Heart right ventricle (tissue), 16 donors: ENCODE data around the gene NEXN. TPM values are rescaled to one million over a fixed set of nuclear protein-coding genes. Genes with fewer than 3 reads are reported as not detected.

Experiments
- ATAC-seq, 8 donors: fragments of 200-7000 bp; cut with Tn5 transposase; one replicate each; pipeline ENCODE4 v1.9.1; 2020; ENCODE audit warnings: mild to moderate bottlenecking in 8 of 8, moderate library complexity in 8 of 8, moderate number of reproducible peaks in 1 of 8
- DNase-seq, 2 donors: peaks; one replicate each; pipeline ENCODE4 v3.0.0-alpha.2; 2020
- H3K27ac ChIP-seq, 10 donors: fragments of 200-600 bp; sonication (generic) in 2 of 10; one replicate each; pipeline versions ENCODE4 v1.5.0 to v1.8.0; 2020 to 2022; ENCODE audit warnings: mild to moderate bottlenecking in 3 of 10
- H3K27me3 ChIP-seq, 7 donors: fragments of 200-600 bp; one replicate each; pipeline ENCODE4 v1.8.0; 2021 to 2022; ENCODE audit warnings: mild to moderate bottlenecking in 2 of 7
- H3K36me3 ChIP-seq, 9 donors: fragments of 200-600 bp; sonication (generic) in 1 of 9; one replicate each; pipeline versions ENCODE4 v1.5.0 to v1.8.0; 2020 to 2022; ENCODE audit warnings: mild to moderate bottlenecking in 2 of 9
- H3K4me1 ChIP-seq, 9 donors: fragments of 200-600 bp; sonication (generic) in 1 of 9; one replicate each; pipeline versions ENCODE4 v1.5.0 to v1.8.0; 2020 to 2022; ENCODE audit warnings: mild to moderate bottlenecking in 4 of 9
- H3K4me3 ChIP-seq, 10 donors: fragments of 200-600 bp; sonication (generic) in 2 of 10; one replicate each; pipeline versions ENCODE4 v1.5.0 to v1.8.0; 2020 to 2022; ENCODE audit warnings: mild to moderate bottlenecking in 7 of 10, moderate library complexity in 2 of 10
- H3K9me3 ChIP-seq, 11 donors: fragments of 200-600 bp in 10 of 11; sonication (generic) in 2 of 11; one replicate each; pipeline versions ENCODE4 v1.5.0 to v1.8.0; 2013 to 2022; ENCODE audit warnings: mild to moderate bottlenecking in 2 of 11, control low read depth in 1 of 11, moderate library complexity in 1 of 11
- WGBS, 2 donors: extraction: QIAGEN DNeasy Blood & Tissue Kit; methylation state at CpG; one replicate each; pipeline ENCODE4 v1.1.7; 2013; ENCODE audit warnings: inconsistent platforms in 1 of 2; 5-methylcytosine and 5-hydroxymethylcytosine counted together
- intact Hi-C, 10 donors: fragments of 100-400 bp; cut with DNase I; formaldehyde crosslinking; loops; one replicate each; pipeline versions ENCODE4 v1.11.1 to v1.14.2; 2022
- polyA plus RNA-seq, 2 donors: library from polyadenylated mRNA; stranded (reverse); fragments of 200-250 nt; gene quantifications; one replicate each; pipeline ENCODE4 v1.2.3, GENCODE V29; 2013
- total RNA-seq, 10 donors: library from RNA; stranded (reverse); fragmentation: NEBNext Ultra II Directional in 3 of 10; extraction: Animal tissue kit (Norgen Biotek cat#: 25700) in 3 of 10; gene quantifications; one replicate each; pipeline versions ENCODE4 v1.2.1 to v1.2.4, GENCODE V29; 2021 to 2023
- TF ChIP-seq, protein P1 (sequence below), 9 donors: fragments of 200-600 bp; sonication (generic) in 2 of 9; IDR thresholded peaks; one replicate each; pipeline versions ENCODE4 v1.5.0 to v1.8.0; 2021 to 2022; ENCODE audit warnings: antibody characterized with exemption in 9 of 9, mild to moderate bottlenecking in 5 of 9, moderate library complexity in 1 of 9
- donor health status: Arrhythmogenic right ventricular cardiomyopathy.
- donor health status: ischemic (EF 13 %, LVEDD 7.1; RV severe dilation, severe dysfunction).
- donor health status: healthy with polysubstance abuse.
- donor health status: DM: no; HTN: yes; CAD: no.
- donor health status: DM: no; HTN: no; CAD: no.
- donor health status: ischemic (EF 25% LVEDD 6.9; RV normal size, moderate dysfunction).
- donor health status: ischemic (EF 25% LVEDD 5.7; RV mildly dilated, moderate dysfunction).
- donor health status: healthy.
- donor health status: DM: yes; HTN: yes; CAD: no.
- donor health status: Ischemic cardiomyopathy.
- donor health status: ischemic (EF 35%, LVEDD 5.7; RV mildly dilated, moderate dysfunction).
- donor health status: nonischemic (EF 11% LVEDD 7.7; RV severe dilation, severe dysfunction).
- donor health status: DM: yes; HTN: yes; CAD: no.
- donor health status: PGD.
- donor health status: ischemic (EF 29% LVEDD 5.4; RV normal size, mild dysfunction).
- donor health status: nonischemic (EF 23%, LVEDD 6.1; RV moderate dilation, normal function).

The NEXN gene
- total and polyA plus RNA-seq, 12 donors: 248 to 1,016 (median 396) TPM

DNA sequence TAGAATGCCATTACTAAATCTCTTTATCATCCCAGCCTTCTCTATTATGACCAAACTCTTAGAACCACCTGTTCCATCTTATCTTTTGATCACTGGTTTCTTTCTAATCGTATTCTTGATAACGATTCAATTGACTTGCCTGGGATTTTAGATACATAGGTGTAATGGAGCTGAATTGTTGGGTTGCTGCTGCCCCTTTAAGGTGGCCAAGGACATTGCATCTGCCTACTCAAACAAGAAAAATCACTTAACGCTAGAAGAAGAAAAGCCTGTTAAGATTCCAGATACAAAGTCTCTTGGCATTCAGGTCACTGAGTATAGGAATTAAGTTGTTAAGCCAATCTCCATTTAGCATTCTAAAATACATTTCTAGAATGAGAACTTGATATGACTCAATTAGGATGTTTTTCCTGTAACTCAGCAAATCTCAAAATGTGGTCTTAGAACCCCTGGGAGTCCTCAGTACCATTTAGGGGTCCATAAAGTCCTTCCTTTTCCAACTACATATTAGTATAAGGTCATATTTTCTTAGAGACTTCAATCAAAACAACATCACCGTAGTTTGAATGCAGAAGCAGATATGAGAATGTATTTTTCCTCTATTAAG is 12.4 kb downstream of the NEXN start:
- 7 to 14% methylated on average over 4 of the region's 4 CpGs for WGBS, 2 donors
- peaks cover 0 to 29% (median 7%) of the 10 kb centered on the region in 9 donors for H3K4me1 ChIP-seq
- no peak for DNase-seq

DNA sequence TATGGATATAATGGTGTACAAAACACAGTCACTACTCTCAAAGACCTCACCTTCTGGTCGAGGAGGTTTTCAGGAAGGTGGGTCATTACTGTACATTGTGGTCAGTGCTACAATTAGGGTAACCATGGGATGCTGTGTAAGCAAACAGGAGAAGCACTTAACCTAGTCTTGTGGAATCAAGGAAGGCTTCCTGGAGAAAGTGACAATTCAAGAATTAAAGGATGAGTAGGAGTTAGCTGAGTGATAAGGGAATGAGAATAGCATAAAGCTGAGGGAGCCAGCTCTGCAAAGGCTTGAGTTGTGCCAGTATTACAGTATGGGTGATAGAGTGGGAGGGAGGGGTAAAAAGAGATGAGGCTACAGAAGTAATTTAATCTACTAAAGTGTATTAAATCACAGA is 17.2 kb downstream of the NEXN start:
- 78 to 83% methylated on average over 1 of the region's 1 CpG for WGBS, 2 donors

More for the DNA sequence above, 12.4 kb downstream of the NEXN start:
- TF ChIP-seq, protein P1, sequence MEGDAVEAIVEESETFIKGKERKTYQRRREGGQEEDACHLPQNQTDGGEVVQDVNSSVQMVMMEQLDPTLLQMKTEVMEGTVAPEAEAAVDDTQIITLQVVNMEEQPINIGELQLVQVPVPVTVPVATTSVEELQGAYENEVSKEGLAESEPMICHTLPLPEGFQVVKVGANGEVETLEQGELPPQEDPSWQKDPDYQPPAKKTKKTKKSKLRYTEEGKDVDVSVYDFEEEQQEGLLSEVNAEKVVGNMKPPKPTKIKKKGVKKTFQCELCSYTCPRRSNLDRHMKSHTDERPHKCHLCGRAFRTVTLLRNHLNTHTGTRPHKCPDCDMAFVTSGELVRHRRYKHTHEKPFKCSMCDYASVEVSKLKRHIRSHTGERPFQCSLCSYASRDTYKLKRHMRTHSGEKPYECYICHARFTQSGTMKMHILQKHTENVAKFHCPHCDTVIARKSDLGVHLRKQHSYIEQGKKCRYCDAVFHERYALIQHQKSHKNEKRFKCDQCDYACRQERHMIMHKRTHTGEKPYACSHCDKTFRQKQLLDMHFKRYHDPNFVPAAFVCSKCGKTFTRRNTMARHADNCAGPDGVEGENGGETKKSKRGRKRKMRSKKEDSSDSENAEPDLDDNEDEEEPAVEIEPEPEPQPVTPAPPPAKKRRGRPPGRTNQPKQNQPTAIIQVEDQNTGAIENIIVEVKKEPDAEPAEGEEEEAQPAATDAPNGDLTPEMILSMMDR (IDR thresholded peaks at IDR 0.05): peak in 8 of 9 donors; percentile 35 to 71 (median 57)
- peak in 7 of 8 donors; percentile 62 to 75 (median 70) for ATAC-seq
- Histone ChIP-seq H3K36me3 (peaks cover 0 to 19% (median 0%) of the 10 kb centered on the region in 9 donors), H3K9me3 (no peaks in the 10 kb centered on the region), H3K27me3 (no peaks in the 10 kb centered on the region), H3K4me3 (peak overlapping the region in 5 of 10 donors; percentile 14 to 28 (median 23)), H3K27ac (peak overlapping the region in 7 of 10 donors; percentile 44 to 73 (median 62))
- intact Hi-C loops: loop anchor here in 2 of 10 donors (5.0 kb wide), 2 partner anchors 68 to 73 kb away; no protein-coding TSS in a partner anchor

DNA sequence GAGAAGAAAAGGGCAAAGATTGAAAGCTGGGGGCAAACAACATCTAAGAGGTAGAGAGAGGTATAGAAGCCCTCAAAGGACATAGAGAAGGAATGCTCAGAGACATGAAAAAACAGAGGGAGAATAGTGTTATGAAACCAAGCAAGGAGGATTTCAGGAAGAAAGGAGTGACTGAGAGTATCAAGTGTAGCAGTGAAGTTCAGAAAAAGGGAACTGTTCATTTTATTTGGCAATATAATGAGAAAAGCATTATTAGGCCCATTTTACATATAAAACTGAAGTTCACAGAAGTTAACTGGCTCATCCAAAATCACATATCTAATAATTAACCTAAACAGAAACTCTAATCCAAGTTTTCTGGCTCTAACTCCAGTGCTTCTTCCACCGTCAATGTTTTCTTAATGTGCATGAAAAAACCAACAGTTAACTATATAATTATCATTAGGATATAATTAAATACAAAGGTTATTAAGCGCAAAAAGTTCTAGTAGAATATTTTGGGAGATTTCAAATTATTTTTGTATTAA is 17.7 kb downstream of the NEXN start:
- Histone ChIP-seq H3K4me1 (peaks cover 0 to 9% (median 0%) of the 10 kb centered on the region in 9 donors), H3K27ac (no peak overlapping the region)
- WGBS, 2 donors: 71 to 77% methylated on average over 2 of the region's 2 CpGs

More for the DNA sequence above, 17.2 kb downstream of the NEXN start:
- Histone ChIP-seq H3K36me3 (peaks cover 0 to 19% (median 0%) of the 10 kb centered on the region in 9 donors), H3K4me1 (peaks cover 0 to 14% (median under 1%) of the 10 kb centered on the region in 9 donors), H3K9me3 (no peaks in the 10 kb centered on the region), H3K27ac (no peak overlapping the region), H3K4me3 (no peak overlapping the region), H3K27me3 (no peaks in the 10 kb centered on the region)
- TF ChIP-seq, protein P1 (IDR thresholded peaks at IDR 0.05): no peak
- intact Hi-C loops: no loop called here
- DNase-seq (no peak), ATAC-seq (peak in 2 of 8 donors; percentile 43 to 50)

DNA sequence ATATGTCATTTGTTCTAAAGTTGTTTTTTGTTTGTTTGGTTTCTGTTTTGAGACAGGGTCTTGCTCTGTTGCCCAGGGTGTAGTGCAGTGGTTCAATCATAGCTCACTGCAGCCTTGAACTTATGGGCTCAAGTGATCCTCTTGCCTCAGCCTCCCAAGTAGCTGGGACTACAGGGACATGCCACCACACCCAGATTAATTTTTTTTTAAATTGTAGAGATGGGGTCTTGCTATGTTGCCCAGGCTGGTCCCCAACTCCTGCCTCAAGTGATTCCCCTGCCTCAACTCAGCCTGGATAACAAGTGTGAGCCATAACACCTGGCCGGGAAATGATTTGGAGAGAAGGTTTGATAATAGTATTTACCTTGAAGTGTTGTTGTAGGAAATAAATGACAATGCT is 18.2 kb downstream of the NEXN start:
- no peak for DNase-seq
- Histone ChIP-seq H3K27ac (no peak overlapping the region), H3K4me3 (no peak overlapping the region), H3K4me1 (peaks cover 0 to 8% (median 0%) of the 10 kb centered on the region in 9 donors), H3K27me3 (no peaks in the 10 kb centered on the region), H3K36me3 (peaks cover 0 to 19% (median 0%) of the 10 kb centered on the region in 9 donors), H3K9me3 (no peaks in the 10 kb centered on the region)
- TF ChIP-seq, protein P1 (IDR thresholded peaks at IDR 0.05): no peak
- WGBS, 2 donors: 76 to 81% methylated on average over 1 of the region's 1 CpG
- intact Hi-C loops: no loop called here
- peak in 1 of 8 donors; percentile 7 for ATAC-seq

More for the DNA sequence above, 17.7 kb downstream of the NEXN start:
- Histone ChIP-seq H3K36me3 (peaks cover 0 to 19% (median 0%) of the 10 kb centered on the region in 9 donors), H3K9me3 (no peaks in the 10 kb centered on the region), H3K4me3 (no peak overlapping the region), H3K27me3 (no peaks in the 10 kb centered on the region)
- intact Hi-C loops: no loop called here
- DNase-seq: no peak
- peak in 1 of 8 donors; percentile 9 for ATAC-seq
- TF ChIP-seq, protein P1 (IDR thresholded peaks at IDR 0.05): no peak
